GM18526 (cell line): Measurements from ENCODE around the gene CPM.
A peak's percentile ranks its signal among the peaks of the same experiment; 100 is the strongest.

ENCODE experiments used
- POLR2A ChIP-seq: IDR thresholded peaks from 3 replicates; pipeline ENCODE4 v1.6.1; 2011; ENCODE audit not compliant: insufficient read length; ENCODE audit errors: extremely low read depth

Gene CPM

GRCh38 chr12:68932961-68933893, at the start of gene CPM:
TSS of gene CPM (minus strand) at chr12:68933171. CDS start at chr12:68932837, 334 bp downstream.
- TF ChIP-seq POLR2A = peak; percentile 64

GRCh38 chr12:68981516-68981915, 48.5 kb upstream of the CPM start:
- no peak for TF ChIP-seq POLR2A

GRCh38 chr12:68980476-68981212, 47.7 kb upstream of the CPM start:
- no peak for TF ChIP-seq POLR2A

- TF ChIP-seq POLR2A = no peak
Observed at GRCh38 chr12:68978678-68979077, 45.7 kb upstream of the CPM start.

- no peak for TF ChIP-seq POLR2A
Observed at GRCh38 chr12:68977909-68978610, 45.1 kb upstream of the CPM start.

GRCh38 chr12:68977335-68977734, 44.4 kb upstream of the CPM start:
- TF ChIP-seq POLR2A = no peak

GRCh38 chr12:68976395-68976841, 43.4 kb upstream of the CPM start:
- TF ChIP-seq POLR2A = no peak

- TF ChIP-seq POLR2A = no peak
Observed at GRCh38 chr12:68975811-68976210, 42.8 kb upstream of the CPM start.

- TF ChIP-seq POLR2A = no peak
Observed at GRCh38 chr12:68972595-68972994, 39.6 kb upstream of the CPM start.

- no peak for TF ChIP-seq POLR2A
Observed at GRCh38 chr12:68971404-68971803, 38.4 kb upstream of the CPM start.

- TF ChIP-seq POLR2A = no peak
Observed at GRCh38 chr12:68970951-68971350, 38.0 kb upstream of the CPM start.

GRCh38 chr12:68970306-68970705, 37.3 kb upstream of the CPM start:
- TF ChIP-seq POLR2A = no peak

GRCh38 chr12:68967046-68967445, 34.1 kb upstream of the CPM start:
- no peak for TF ChIP-seq POLR2A

GRCh38 chr12:68963856-68964745, 31.1 kb upstream of the CPM start:
- no peak for TF ChIP-seq POLR2A
